HTERT RPE-1 (cell line): Measurements from ENCODE around the gene ICAM2.
"Not testable (repeated sequence)": the region's sequence is repeated elsewhere in the genome, so short reads cannot be mapped to it uniquely, and the experiment has no call there.

Source experiments
- in situ Hi-C: fragments of 300-500 bp; cut with MboI; formaldehyde crosslinking; loops from 4 replicates; pipeline ENCODE4 v1.14.3; 2020; ENCODE audit warnings: low sequenced_read_pairs

ICAM2 gene

GRCh38 chr17:64015447-64015846, 5.0 kb downstream of the ICAM2 start:
- in situ Hi-C loops: no loop called here

DNA sequence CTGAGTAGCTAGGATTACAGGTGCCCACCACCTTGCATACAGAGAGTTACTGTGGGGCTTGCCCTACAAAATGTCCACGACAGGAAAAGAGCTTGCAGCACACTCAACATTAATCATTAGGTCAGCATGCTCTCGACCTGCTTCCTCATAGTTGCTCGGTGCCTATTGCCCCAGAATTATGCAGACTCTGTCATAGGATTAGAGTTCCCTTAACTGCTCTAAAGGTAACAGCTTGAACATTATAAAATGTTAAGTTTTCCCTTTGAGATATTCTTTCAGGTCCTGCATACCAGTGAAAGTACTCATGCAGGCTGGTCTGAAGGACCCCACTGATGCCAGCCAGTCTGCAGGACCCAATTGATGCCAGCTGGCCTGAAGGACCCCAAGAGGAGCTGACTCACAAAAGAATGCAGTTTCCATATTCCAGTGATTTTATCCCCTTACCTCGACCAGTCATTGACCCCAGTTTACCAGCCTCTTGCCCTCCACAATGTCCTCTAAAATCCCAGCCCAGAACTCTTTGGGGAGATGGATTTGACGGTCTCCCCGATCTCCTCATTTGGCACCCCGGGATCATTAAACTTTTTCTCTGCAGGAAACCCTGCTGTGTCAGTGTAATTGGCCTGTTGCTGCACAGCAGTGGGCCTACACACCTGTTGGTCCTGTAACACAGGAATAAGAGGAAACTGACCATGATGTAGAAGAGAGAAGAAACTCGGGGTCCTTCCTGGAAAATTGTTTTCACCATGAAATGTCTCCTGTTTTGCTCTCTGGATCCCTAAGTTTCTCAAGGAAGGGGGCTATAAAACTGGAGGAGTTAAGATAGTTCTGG, 10.6 kb downstream of the ICAM2 start:
- in situ Hi-C loops: no loop called here

GRCh38 chr17:64008830-64009229, 11.6 kb downstream of the ICAM2 start:
- in situ Hi-C loops: no loop called here

DNA sequence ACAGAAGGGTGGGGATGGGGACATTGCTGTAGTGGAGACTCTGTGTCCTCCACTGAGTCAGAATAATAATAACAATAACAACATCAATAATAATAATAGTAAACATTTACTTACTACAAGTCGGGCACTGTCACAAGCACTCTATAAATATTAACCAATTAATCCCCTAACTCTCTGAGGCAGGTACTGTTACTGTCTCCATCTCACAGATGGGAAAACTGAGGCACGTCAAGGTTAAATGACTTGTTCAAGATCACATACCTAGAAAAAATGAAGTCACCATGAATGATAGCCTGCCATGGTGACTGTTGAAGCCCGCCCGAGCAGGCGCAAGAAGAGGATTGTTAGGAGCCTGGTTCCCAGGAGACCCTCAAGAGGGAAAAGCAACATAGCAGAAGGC, 12.1 kb downstream of the ICAM2 start:
- in situ Hi-C loops: no loop called here

GRCh38 chr17:64007838-64008282, 12.6 kb downstream of the ICAM2 start:
- in situ Hi-C loops: no loop called here

- in situ Hi-C loops: not testable (repeated sequence)
Measured at GRCh38 chr17:64007089-64007837, 13.2 kb downstream of the ICAM2 start.

DNA sequence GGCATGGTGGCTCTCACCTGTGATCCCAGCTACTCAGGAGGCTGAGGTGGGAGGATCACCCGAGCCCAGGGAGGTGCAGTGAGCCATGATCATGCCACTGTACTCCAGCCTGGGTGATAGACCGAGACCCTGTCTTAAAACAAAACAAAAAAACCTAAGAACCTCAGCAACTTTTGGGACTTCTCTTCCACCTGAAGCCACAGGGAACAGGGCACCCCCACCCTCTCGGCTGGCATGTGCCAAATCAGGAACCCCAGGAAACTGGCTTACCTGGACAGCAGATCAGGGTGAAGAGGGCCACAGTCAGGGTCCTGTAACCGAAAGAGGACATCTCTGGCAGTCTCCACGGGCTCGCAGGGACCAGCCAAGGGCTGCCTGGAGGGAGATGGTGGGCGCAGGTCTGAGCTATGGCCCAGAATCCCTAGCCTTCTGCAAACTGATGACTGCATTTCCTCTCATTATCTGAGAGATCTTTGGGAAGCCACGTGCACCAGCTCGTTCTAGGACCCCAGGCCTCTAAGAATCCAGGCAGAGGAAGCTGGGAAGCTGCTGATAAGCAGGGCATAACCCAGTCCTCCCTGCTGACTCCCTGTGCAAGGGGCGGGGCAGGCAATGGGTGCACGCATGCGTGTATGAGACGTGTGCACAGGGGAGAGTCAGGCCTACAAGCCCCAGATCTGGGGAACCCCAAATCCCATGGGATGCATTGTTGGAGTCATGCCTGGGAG, 13.9 kb downstream of the ICAM2 start:
- in situ Hi-C loops: no loop called here

DNA sequence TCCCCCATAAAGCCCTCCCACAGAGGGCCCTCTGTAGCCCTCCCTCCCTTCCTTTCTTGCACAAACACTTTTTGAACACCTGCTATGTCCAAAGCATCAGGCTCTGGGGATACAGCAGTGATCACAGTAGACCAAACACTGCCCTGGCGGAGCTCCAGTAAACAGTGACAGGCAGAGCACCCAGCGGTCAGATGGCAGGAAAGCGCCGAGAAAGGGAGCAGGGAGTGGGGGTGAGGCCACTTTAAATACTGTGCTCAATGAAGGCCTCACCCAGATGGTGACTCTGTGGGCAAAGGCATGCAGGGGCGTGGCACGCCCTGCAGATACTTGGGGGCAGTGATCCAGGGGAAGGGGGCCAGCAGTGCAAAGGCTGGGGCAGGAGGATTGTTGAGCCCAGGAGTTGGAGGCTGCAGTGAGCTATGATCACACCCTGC, 14.7 kb downstream of the ICAM2 start:
- in situ Hi-C loops: no loop called here

- in situ Hi-C loops: no loop called here
Measured at GRCh38 chr17:64004903-64005733, 15.3 kb downstream of the ICAM2 start.

DNA sequence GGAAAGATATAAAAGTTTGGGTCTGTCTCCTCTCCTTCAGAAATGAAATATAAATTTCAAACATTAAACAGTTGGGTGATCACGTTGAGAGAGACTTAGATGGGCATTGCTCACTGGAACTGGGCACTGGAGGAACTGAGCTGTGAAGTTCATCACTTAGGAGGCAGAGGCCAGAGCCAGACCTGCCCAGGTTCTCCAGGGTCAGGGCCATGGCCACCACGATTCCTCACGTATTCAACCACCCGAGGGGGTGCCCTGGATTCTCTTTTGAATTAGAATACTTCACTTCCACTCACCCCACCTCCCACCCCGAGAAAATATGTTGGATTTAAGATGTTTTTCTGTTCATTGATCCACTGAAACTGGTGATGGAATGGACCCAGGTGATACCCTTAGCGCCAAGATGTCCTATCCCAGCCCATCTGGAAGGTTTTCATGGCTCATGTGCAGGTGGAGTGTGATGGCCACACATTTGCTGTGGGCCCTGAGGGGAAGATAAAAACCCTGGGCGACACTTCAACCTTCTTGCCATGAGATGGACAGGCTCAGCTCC, 16.1 kb downstream of the ICAM2 start:
- in situ Hi-C loops: no loop called here

- in situ Hi-C loops: no loop called here
Measured at GRCh38 chr17:64003526-64004121, 16.8 kb downstream of the ICAM2 start.

GRCh38 chr17:64002658-64003525, 17.5 kb downstream of the ICAM2 start:
- in situ Hi-C loops: no loop called here

DNA sequence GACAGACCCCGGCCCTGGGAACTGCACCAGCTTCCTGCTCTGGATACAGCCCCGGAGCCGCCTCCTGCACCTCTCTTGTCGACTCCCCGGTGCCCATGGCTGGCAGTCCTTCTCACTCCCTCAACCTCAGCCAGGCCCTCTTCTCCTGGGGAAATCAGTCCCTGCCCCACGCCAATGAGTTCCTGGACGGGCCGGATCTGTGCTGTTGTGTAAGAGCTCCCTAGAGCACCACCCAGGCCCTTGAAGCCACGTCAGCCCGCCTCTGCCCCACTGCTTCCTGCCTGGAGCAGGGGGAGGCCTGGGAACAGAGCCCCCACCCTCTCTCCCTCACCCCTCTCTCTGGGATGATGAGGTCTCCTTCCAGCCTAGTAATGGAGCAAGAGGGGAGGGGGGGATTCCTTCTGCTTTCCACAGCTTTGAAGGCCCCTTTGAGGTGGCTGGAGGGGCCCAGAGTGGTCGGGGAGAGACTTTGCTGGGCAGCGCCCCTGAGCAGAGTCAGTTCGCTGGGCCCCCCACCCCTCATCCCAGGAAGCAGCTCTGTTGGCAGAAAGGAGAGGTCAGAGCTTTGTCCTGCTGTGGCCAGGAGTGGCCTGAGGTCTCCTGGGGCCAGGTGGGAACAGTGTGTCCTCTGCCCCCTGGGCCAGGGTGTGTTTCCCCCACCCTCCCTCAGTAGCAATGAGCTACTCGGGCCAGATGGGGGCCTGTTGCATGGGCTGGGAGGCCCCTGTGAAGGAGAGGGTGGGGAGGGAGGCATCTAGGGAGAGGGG, 18.5 kb downstream of the ICAM2 start:
- in situ Hi-C loops: no loop called here

DNA sequence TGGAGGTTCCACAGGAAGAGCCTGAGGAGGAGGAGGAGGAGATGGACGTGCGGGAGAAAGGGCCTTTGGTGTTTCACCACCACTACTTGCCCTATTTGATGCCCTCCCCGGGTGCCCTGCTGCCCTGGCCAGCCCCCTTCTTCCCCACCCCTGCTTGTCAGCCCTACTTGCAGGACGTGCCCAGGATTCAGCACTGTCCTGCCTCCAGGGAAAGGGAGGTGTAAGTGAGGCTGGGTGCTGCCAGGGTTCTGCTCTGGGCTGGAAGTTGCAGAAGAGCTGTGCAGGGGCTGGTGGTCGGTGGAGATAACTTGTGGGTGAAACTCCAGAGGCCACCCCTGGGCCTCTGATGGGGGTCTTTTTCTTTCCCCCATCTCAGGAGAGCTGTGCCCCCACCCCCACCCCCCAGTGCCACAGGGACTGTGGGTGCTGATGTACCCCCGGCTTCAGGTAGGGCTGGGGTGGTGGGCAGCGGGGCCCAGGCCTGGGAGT, 19.3 kb downstream of the ICAM2 start:
- in situ Hi-C loops: no loop called here

DNA sequence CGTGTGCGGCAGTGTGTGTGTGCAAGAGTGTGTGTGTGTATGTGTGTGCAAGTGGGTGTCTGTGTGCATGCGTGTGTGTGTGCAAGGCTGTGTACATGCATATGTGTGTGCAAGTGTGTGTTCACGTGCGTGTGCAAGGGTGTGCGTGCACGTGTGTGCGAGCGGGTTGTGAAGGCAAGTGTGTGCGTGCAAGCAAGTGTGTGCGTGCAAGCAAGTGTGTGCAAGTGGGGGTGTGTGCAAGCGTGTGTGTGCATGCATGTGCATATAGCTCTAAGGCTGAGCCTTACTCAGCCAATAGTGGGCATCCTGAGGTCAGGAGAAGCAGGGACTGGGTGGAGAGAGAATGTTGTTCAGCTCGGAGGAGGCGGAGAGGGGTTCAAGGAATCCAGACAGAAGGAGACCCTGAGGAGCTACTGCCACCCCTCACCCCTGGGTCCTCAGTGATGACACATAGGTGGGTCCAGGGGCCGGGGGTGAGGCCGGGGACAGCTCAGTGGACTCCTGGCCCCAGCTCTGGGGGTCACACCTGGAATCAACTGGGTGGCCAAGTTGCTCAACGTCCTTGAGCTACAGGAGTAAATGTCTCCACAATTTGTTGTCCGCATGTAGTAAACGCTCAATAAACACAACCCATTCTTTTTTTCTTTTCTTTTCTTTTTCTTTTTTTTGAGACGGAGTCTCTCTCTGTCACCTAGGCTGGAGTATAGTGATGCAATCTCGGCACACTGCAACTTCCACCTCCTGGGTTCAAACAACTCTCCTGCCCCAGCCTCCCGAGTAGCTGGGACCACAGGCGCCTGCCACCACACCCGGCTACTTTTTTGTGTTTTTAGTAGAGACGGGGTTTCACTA, 20.5 kb downstream of the ICAM2 start:
- in situ Hi-C loops: no loop called here

DNA sequence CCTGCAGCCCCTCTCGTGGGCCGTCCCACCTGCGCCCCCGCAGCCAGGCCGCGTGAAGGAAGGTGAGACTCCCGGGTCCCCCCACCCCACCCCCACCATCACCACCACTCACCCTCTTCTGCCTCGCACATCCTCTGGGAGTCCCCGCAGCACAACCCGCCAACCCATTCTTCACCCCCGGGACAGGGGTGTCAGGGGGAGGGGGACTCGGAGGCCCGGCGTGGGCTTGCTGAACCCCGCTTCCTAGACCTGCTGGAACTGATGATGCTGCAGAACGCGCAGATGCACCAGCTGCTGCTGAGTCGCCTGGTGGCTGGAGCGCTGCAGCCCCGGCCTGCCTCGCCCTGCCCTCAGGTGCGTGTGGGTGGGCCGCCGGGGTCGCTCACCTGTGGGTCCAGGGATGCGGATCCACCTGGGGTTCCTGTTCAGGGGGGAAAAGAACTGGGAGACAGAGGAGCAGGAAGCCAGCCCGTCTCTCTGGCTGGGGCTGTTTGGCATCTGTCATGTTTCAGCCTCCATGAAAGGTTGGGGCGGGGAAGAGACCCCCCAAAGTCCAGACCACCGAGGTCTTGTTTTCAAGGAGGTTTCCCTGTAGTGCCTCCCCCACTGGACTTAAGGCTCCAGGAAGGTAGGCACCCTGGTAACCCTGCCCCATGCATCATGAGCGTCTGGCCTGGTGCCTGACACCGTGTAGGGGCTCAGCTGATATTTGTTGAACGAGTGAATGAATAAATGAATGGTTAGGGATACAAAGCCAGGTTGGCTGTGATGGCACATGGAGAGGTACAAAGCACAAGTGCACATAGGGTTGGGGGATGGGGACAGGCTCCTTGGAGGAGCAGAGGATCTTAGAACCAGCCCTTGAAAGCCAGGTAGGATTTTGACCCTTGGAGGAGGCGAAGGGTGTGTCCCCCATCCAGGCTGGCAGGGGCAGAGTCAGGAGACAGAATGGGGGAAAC, 21.4 kb downstream of the ICAM2 start:
- in situ Hi-C loops: no loop called here
